GM23338 (cell line): ENCODE measurements around the gene PCDHGA5. TPM values are rescaled to one million over a fixed set of nuclear protein-coding genes. Genes with fewer than 3 reads are reported as not detected.
"Not testable (repeated sequence)": the region's sequence is repeated elsewhere in the genome, so short reads cannot be mapped to it uniquely, and the experiment has no call there.

Experiments
- ATAC-seq: fragments of 200-7000 bp; cut with Tn5 transposase; 3 replicates; pipeline ENCODE4 v1.9.1; 2020
- DNase-seq: peaks from one replicate; pipeline ENCODE4 v3.0.0-alpha.2; 2015; ENCODE audit warnings: low spot score
- H2AFZ ChIP-seq: fragments of 200-600 bp; sonication (generic); 2 replicates; pipeline ENCODE4 v1.8.0; 2016; ENCODE audit warnings: antibody characterized with exemption, mild to moderate bottlenecking, moderate library complexity
- H3F3A ChIP-seq: fragments of 200-600 bp; sonication (generic); replicated peaks from 2 replicates; pipeline ENCODE4 v1.8.0; 2017; ENCODE audit warnings: antibody characterized with exemption, mixed run types, low read depth
- H3K27ac ChIP-seq: fragments of 200-600 bp; sonication (generic); 2 replicates; pipeline ENCODE4 v1.6.1; 2016; ENCODE audit warnings: low read depth
- H3K27me3 ChIP-seq: fragments of 200-600 bp; sonication (generic); 2 replicates; pipeline ENCODE4 v1.8.0; 2016; ENCODE audit warnings: mild to moderate bottlenecking, mixed run types, moderate library complexity; ENCODE audit not compliant: insufficient read depth
- H3K36me3 ChIP-seq: fragments of 200-600 bp; sonication (generic); 2 replicates; pipeline ENCODE4 v1.8.0; 2016; ENCODE audit warnings: mild to moderate bottlenecking; ENCODE audit not compliant: insufficient read depth
- H3K4me1 ChIP-seq: fragments of 200-600 bp; sonication (generic); 2 replicates; pipeline ENCODE4 v1.8.0; 2016; ENCODE audit warnings: mild to moderate bottlenecking, moderate library complexity; ENCODE audit not compliant: insufficient read depth
- H3K4me2 ChIP-seq: fragments of 200-600 bp; sonication (generic); 2 replicates; pipeline ENCODE4 v1.7.1; 2017; ENCODE audit warnings: mixed run types
- H3K4me3 ChIP-seq: fragments of 200-600 bp; sonication (generic); 2 replicates; pipeline ENCODE4 v1.6.1; 2016; ENCODE audit warnings: mixed run types
- H3K79me2 ChIP-seq: fragments of 200-600 bp; sonication (generic); replicated peaks from 2 replicates; pipeline ENCODE4 v1.8.0; 2017; ENCODE audit warnings: mild to moderate bottlenecking; ENCODE audit not compliant: insufficient read depth
- H3K9me2 ChIP-seq: fragments of 200-600 bp; sonication (generic); 2 replicates; pipeline ENCODE4 v1.8.0; 2017; ENCODE audit not compliant: insufficient read depth
- H4K20me1 ChIP-seq: fragments of 200-600 bp; sonication (generic); replicated peaks from 2 replicates; pipeline ENCODE4 v1.8.0; 2017; ENCODE audit warnings: mild to moderate bottlenecking; ENCODE audit not compliant: insufficient read depth
- H3K27ac Mint-ChIP-seq: 2 replicates; pipeline ENCODE4 v1.8.0; 2020; ENCODE audit warnings: inconsistent platforms, mild to moderate bottlenecking, moderate library complexity, mixed read lengths
- H3K27me3 Mint-ChIP-seq: 3 replicates; pipeline ENCODE4 v1.8.0; 2022; ENCODE audit warnings: low read depth, mild to moderate bottlenecking, moderate library complexity, mixed read lengths, inconsistent platforms; ENCODE audit not compliant: insufficient read depth, poor library complexity
- H3K36me3 Mint-ChIP-seq: 3 replicates; pipeline ENCODE4 v1.8.0; 2021; ENCODE audit warnings: low read depth, mild to moderate bottlenecking, inconsistent platforms, moderate library complexity, mixed read lengths
- H3K4me1 Mint-ChIP-seq: 3 replicates; pipeline ENCODE4 v1.8.0; 2020; ENCODE audit warnings: mild to moderate bottlenecking, inconsistent platforms, mixed read lengths
- H3K4me3 Mint-ChIP-seq: 3 replicates; pipeline ENCODE4 v1.8.0; 2021; ENCODE audit warnings: moderate library complexity, mild to moderate bottlenecking, inconsistent platforms, mixed read lengths
- H3K9me3 Mint-ChIP-seq: 3 replicates; pipeline ENCODE4 v1.8.0; 2020; ENCODE audit warnings: moderate library complexity, mild to moderate bottlenecking, inconsistent platforms, mixed read lengths
- CTCF ChIP-seq, 2 experiments: fragments of 200-600 bp in 1 of 2; sonication (generic) in 1 of 2; conservative IDR thresholded peaks; 2 replicates each; pipeline versions ENCODE4 v1.5.1 to v1.6.1; 2016 to 2017; ENCODE audit warnings: antibody characterized with exemption in 2 of 2, low read depth in 2 of 2, mild to moderate bottlenecking in 2 of 2, moderate library complexity in 1 of 2
- ETS1 ChIP-seq: IDR thresholded peaks from 2 replicates; pipeline ENCODE4 v1.6.1; 2016; ENCODE audit warnings: antibody characterized with exemption
- EZH2 ChIP-seq: fragments of 200-600 bp; sonication (generic); IDR thresholded peaks from one replicate; pipeline ENCODE4 v1.8.0; 2017; ENCODE audit warnings: antibody characterized with exemption, mild to moderate bottlenecking, low read depth; ENCODE audit not compliant: unreplicated experiment
- JUNB ChIP-seq: IDR thresholded peaks from one replicate; pipeline ENCODE4 v1.6.1; 2016; ENCODE audit warnings: antibody characterized with exemption; ENCODE audit not compliant: unreplicated experiment
- NANOG ChIP-seq: IDR thresholded peaks from 2 replicates; pipeline ENCODE4 v1.6.1; 2016; ENCODE audit warnings: antibody characterized with exemption, borderline replicate concordance
- REST ChIP-seq: IDR thresholded peaks from one replicate; pipeline ENCODE4 v1.6.1; 2018; ENCODE audit warnings: antibody characterized with exemption; ENCODE audit not compliant: unreplicated experiment
- STAT1 ChIP-seq: IDR thresholded peaks from one replicate; pipeline ENCODE4 v1.6.1; 2016; ENCODE audit warnings: antibody characterized with exemption; ENCODE audit not compliant: unreplicated experiment
- ZNF114 ChIP-seq: fragments of 250-450 bp; sonication (Bioruptor Pico); IDR thresholded peaks from 2 replicates; pipeline ENCODE4 v1.5.0; 2020; ENCODE audit warnings: mild to moderate bottlenecking, moderate library complexity
- ZNF331 ChIP-seq: fragments of 250-450 bp; sonication (Bioruptor Pico); IDR thresholded peaks from 2 replicates; pipeline ENCODE4 v1.5.0; 2020; ENCODE audit warnings: low read depth, mild to moderate bottlenecking, moderate library complexity
- polyA plus RNA-seq: library from polyadenylated mRNA; unstranded; fragments of >200 nt; fragmentation: Nextera tagmentation; extraction: Ambion mirVana; gene quantifications from 2 replicates; pipeline ENCODE4 v1.2.1, GENCODE V29; 2016
- total RNA-seq: library from RNA; depleted of rRNA; stranded (reverse); fragments of >200 nt; shearing (Covaris generic); gene quantifications from 2 replicates; pipeline ENCODE4 v1.2.3, GENCODE V29; 2014

The PCDHGA5 gene
- total and polyA plus RNA-seq, 2 experiments from 2014 or later: 0.55 to 3.1 TPM

- TF ChIP-seq ZNF331 (CRISPR knock-in tag) (no peak), ZNF114 (CRISPR knock-in tag) (no peak), CTCF (conservative IDR thresholded peaks at IDR 0.05; ENCODE audit: low read depth in 2 of 2) (no peak), STAT1 (no peak), ETS1 (no peak), EZH2 (no peak), NANOG (no peak), REST (no peak), JUNB (no peak)
These were observed 35.7 kb upstream of the PCDHGA5 start (continued) for GRCh38 chr5:141328231-141328630.

GRCh38 chr5:141330299-141331080 lies 33.5 kb upstream of the PCDHGA5 start, which contains the start of gene PCDHGA1:
TSS of gene PCDHGA1 (plus strand) at chr5:141330514.
- DNase-seq: peak; percentile 63
- ATAC-seq: peak; percentile 38; the same call in 2 of the 3 replicates
- Histone ChIP-seq H3F3A (no peaks in the 10 kb centered on the region), H3K27ac (no peak within 1 kb of the TSS), H2AFZ (no peak within 1 kb of the TSS), H3K36me3 (no peaks in the 10 kb centered on the region), H3K4me3 (no peak within 1 kb of the TSS), H3K27me3 (no peaks in the 10 kb centered on the region), H3K4me2 (no peak within 1 kb of the TSS), H3K9me2 (0 out of 2 replicates have a peak, but pooled peaks cover 6% of the 10 kb centered on the region), H4K20me1 (no peaks in the 10 kb centered on the region), H3K4me1 (no peaks in the 10 kb centered on the region), H3K79me2 (no peaks in the 10 kb centered on the region)
- H3K27me3 Mint-ChIP-seq: peaks cover 4% of the 10 kb centered on the region
- peaks cover 78% of the 10 kb centered on the region for H3K9me3 Mint-ChIP-seq
- H3K36me3 Mint-ChIP-seq: peaks cover 40% of the 10 kb centered on the region
- no peak within 1 kb of the TSS for H3K27ac Mint-ChIP-seq
- TF ChIP-seq NANOG (no peak), CTCF (conservative IDR thresholded peaks at IDR 0.05; ENCODE audit: low read depth in 2 of 2) (peak; percentile 42 to 49)
- peaks cover 2% of the 10 kb centered on the region for H3K4me1 Mint-ChIP-seq
- H3K4me3 Mint-ChIP-seq: no peak within 1 kb of the TSS

- not testable (repeated sequence) for H3K36me3 ChIP-seq, H3K27me3 Mint-ChIP-seq, DNase-seq, H3K27me3 ChIP-seq, H3K79me2 ChIP-seq, ATAC-seq, H3K4me3 ChIP-seq, H3K4me3 Mint-ChIP-seq, H3K4me1 ChIP-seq, H2AFZ ChIP-seq, H3K27ac ChIP-seq, H3K9me2 ChIP-seq, H3F3A ChIP-seq, H3K4me2 ChIP-seq, H3K27ac Mint-ChIP-seq, H3K4me1 Mint-ChIP-seq, H4K20me1 ChIP-seq
- H3K36me3 Mint-ChIP-seq: peaks cover 30% of the 10 kb centered on the region
- peaks cover 70% of the 10 kb centered on the region for H3K9me3 Mint-ChIP-seq
These were observed 31.4 kb upstream of the PCDHGA5 start for GRCh38 chr5:141332571-141332970.
